GM19240 (cell line): ENCODE data around the gene NOP16.
A peak's percentile ranks its signal among the peaks of the same experiment; 100 is the strongest.
"Not testable (repeated sequence)": the region's sequence is repeated elsewhere in the genome, so short reads cannot be mapped to it uniquely, and the experiment has no call there.

Source experiments
- DNase-seq: peaks from one replicate; pipeline ENCODE4 v3.0.0; 2011; ENCODE audit warnings: low spot score; ENCODE audit not compliant: insufficient read length

NOP16 gene

GRCh38 chr5:176409765-176410164, 21.4 kb upstream of the NOP16 start:
- DNase-seq: no peak

GRCh38 chr5:176408590-176408989, 20.2 kb upstream of the NOP16 start:
- DNase-seq: no peak

DNA sequence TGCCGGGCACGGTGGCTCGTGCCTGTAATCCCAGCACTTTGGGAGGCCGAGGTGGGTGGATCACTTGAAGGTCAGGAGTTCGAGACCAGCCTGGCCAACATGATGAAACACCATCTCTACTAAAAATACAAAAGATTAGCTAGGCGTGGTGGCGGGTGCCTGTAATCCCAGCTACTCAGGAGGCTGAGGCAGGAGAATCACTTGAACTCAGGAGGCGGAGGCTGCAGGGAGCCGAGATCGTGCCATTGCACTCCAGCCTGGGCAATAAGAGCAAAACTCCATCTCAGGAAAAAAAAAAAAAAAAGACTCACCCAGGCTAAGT, 19.8 kb upstream of the NOP16 start:
- DNase-seq: not testable (repeated sequence)

GRCh38 chr5:176407456-176408251, 19.3 kb upstream of the NOP16 start:
- DNase-seq: no peak

GRCh38 chr5:176406436-176407052, 18.1 kb upstream of the NOP16 start:
- no peak for DNase-seq

- no peak for DNase-seq
Observed at GRCh38 chr5:176405656-176406435, 17.4 kb upstream of the NOP16 start.

- DNase-seq: no peak
Observed at GRCh38 chr5:176401281-176402205, 13.1 kb upstream of the NOP16 start.

DNA sequence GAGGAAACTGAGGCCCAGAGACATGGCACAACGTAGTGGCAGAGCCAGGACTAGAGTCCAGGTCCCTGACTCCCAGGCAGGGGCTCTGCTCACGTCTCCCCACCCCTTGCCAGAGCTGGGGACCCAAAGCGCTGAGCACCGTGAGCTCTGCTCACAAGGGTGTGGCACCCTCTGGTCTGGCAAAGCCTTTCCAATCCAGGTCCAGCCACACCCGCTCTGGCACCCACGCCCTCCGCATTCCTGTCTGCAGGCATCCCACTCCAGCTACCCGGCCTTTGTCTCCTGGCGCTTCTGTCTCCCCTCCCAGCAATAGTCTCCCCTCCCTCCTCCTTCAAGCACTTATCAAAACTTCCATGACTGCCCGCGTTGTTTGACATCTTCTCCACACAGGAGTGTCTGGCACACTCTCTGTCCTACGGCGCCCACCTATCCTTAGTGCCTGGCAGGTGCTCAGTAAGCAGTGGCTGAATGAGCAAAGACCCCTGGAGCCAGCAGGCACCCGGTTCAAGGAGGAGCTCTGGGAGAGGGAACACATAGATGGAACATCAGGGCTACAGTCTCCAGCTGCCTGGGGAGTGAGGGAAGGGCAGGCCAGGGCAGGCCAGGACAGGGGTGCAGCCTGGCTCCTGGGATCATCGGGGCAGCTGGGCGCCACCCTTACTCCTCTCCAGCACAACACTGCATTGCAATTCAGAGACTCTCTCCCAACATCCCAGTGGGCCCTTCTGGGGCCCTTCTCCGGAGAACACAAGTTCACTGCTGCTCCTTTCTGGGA, 12.2 kb upstream of the NOP16 start:
- DNase-seq: no peak

DNA sequence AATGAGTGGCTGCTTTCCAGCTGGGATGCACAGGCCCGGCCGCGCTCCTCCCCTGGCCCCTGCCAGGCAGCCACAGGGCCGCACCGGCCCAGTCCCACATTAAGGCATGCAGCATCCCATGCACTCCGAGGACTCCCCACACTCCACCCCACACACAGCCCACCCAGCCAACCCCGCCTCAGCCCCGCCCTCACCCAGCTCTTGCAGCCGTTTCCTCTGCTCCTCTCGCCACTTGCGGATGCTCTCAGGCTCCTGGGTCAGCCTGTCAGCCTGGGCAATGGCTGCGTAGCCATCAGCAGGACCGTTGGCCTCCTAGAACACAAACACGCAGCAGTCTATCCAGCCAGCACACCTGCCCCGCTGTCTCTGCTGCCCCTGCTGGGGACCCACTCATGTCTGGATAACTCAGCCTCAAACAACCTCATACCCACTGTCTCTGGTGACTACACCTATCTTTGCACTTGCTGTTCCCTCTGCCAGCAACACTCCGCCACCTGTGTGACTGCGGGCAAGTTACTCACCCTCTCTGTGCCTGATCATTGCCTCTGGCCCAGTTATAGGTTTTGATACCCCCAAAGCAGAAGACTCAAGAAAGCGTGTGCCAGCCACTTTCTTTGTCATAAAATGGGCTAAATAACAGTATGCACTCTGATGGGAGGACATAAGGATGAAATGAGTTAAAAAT, 9.5 kb upstream of the NOP16 start:
- DNase-seq: no peak

DNA sequence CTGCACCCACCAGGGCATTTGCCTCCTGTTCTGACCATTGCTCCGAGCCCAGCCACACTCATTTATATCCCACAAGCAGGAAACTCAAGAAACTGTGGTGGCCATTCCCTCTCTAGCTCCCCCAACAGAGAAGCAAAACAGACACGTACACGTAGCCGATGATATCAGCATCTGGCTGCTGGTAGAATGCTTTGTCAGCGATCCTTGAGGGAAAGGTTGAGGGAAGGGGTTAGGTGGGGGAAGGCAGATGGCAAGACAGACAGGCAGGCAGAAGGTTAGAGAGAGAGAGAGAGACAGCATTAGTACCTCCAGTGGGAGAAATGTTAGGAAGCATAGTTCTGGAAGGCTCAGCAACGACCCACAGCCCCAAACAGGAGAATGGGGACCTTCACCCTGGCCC, 7.9 kb upstream of the NOP16 start:
- DNase-seq: no peak

- no peak for DNase-seq
Observed at GRCh38 chr5:176394881-176395675, 6.7 kb upstream of the NOP16 start.

DNA sequence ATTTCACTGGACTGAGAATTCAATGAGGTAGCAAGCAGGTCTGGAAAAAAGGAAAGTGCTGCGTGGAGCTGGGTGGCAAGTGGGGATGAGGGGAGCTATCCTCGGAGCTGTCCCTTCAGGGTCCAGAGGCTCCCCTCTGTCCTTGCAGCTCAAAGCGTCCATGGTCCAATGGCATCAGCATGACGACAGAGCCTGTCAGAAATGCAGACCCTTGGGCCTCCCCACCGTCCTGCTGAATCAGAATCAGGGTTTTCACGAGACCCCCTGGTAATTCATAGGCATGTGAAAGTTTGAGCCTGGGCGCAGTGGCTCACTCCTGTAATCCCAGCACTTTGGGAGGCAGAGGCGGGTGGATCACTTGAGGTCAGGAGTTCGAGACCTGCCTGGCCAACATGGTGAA, 5.7 kb upstream of the NOP16 start:
- DNase-seq: no peak

- DNase-seq: no peak
Observed at GRCh38 chr5:176392526-176392925, 4.1 kb upstream of the NOP16 start.

DNA sequence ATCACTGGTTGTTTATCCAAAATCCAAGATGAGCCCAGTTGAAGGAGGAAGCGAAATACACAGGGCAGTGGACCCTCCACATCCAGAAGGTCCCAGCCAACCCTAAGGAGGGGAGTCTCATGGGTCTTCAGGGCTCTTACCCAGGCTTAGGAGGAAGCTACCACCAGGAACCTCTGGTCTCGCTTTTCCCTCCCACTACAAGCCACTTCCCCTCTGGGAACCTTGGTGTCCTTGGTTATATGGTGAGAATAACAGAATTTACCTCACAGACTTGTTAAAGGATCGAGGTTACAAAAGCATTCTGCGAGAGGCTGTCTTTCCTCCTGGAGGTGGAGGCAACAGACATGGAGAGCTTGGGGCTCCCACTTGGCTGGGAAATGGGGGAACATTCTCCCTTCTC, 3.6 kb upstream of the NOP16 start:
- no peak for DNase-seq

DNA sequence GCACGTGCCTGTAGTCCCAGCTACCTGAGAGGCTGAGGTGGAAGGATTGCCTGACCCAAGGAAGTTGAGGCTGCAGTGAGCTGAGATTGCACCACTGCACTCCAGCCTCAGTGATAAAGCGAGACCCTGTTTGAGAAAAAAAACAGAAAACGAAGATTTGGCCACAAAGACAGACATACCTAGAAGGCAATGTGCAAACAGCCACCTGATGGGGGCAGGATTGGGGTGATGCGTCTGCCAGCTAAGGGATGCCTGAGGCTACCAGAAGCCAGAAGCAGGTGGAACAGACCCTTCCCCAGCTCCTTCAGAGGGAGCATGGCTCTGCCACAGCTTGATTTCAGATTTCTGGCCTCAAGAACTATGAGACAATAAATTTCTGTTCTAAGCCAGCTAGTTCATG, 3.1 kb upstream of the NOP16 start:
- no peak for DNase-seq

- peak; percentile 53 for DNase-seq
Observed at GRCh38 chr5:176389135-176390123, 1.0 kb upstream of the NOP16 start.

- DNase-seq: no peak
Observed at GRCh38 chr5:176388003-176388443, 375 bp downstream of the NOP16 start.

DNA sequence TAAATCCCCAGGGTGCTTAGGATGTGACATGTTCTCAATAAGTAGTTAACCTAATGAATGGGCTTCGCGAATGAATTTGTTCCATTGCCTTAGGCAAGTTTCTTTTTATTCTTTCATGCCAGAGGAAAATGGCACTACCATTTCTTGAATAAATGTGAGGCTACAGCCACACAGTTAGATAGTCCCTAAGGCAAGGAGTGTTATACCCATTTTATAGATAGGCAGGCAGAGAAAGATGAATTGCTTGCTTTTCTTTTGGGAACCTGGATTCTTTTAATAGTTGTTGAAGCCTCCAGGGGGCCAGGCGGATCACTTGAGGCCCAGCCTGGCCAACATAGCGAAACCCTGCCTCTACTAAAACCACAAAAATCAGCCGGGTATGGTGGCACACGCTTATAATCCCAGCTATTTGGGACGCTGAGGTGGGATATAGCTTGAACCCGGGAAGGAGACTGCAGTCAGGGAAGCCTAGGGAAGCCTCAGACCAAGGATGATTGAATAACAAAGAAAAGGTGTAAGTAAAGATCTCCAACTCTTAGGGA, 943 bp downstream of the NOP16 start:
- no peak for DNase-seq
